Esophagus muscularis mucosa (tissue), 4 donors: Measurements from ENCODE around the gene NOD1. TPM values are rescaled to one million over a fixed set of nuclear protein-coding genes. Genes with fewer than 3 reads are reported as not detected.

Experiments
- DNase-seq: peaks from one replicate; pipeline ENCODE4 v3.0.0-alpha.2; 2017; ENCODE audit errors: extremely low spot score
- H3K27ac ChIP-seq, 4 donors: fragments of 200-600 bp; sonication (generic); replicated peaks in 1 of 4; 1 replicate in 3 of 4; 2 replicates in 1 of 4; pipeline ENCODE4 v1.5.1; 2016 to 2019; ENCODE audit warnings: mild to moderate bottlenecking in 1 of 4
- H3K27me3 ChIP-seq, 4 donors: fragments of 200-600 bp; sonication (generic); one replicate each; pipeline versions ENCODE4 v1.5.1 to v1.6.0; 2016 to 2019
- H3K36me3 ChIP-seq, 4 donors: fragments of 200-600 bp; sonication (generic); one replicate each; pipeline ENCODE4 v1.5.1; 2016 to 2019
- H3K4me1 ChIP-seq, 4 donors: fragments of 200-600 bp; sonication (generic); one replicate each; pipeline ENCODE4 v1.5.1; 2016 to 2019
- H3K4me3 ChIP-seq, 4 donors: fragments of 200-600 bp; sonication (generic); 1 replicate in 2 of 4; 2 replicates in 2 of 4; pipeline ENCODE4 v1.5.1; 2016 to 2019; ENCODE audit warnings: mild to moderate bottlenecking in 4 of 4, moderate library complexity in 1 of 4
- H3K9me3 ChIP-seq, 4 donors: fragments of 200-600 bp; sonication (generic); 1 replicate in 3 of 4; 2 replicates in 1 of 4; pipeline ENCODE4 v1.5.1; 2016 to 2019
- CTCF ChIP-seq, 3 experiments: fragments of 200-600 bp in 2 of 3; fragments of 450-650 bp in 1 of 3; sonication (generic) in 2 of 3; IDR thresholded peaks; one replicate each; pipeline ENCODE4 v1.5.1; 2017 to 2019; ENCODE audit warnings: antibody characterized with exemption in 3 of 3, mild to moderate bottlenecking in 2 of 3, moderate library complexity in 1 of 3
- EP300 ChIP-seq: sonication (generic); formaldehyde crosslinking; IDR thresholded peaks from one replicate; pipeline ENCODE4 v1.6.1; 2017; ENCODE audit warnings: antibody characterized with exemption
- POLR2A ChIP-seq: fragments of 450-650 bp; IDR thresholded peaks from one replicate; pipeline ENCODE4 v1.6.1; 2017; ENCODE audit warnings: antibody characterized with exemption, moderate library complexity, mild to moderate bottlenecking, low read depth
- POLR2AphosphoS5 ChIP-seq, 2 donors: sonication (generic); formaldehyde crosslinking; IDR thresholded peaks; one replicate each; pipeline ENCODE4 v1.6.1; 2017; ENCODE audit warnings: antibody characterized with exemption in 2 of 2
- WGBS: methylation state at CpG from one replicate; pipeline ENCODE4 v1.1.5; 2018; 5-methylcytosine and 5-hydroxymethylcytosine counted together
- intact Hi-C: fragments of 100-400 bp; cut with DNase I; formaldehyde crosslinking; loops from one replicate; pipeline ENCODE4 v1.15.1; 2023
- total RNA-seq, 4 donors: library from RNA; depleted of rRNA; stranded (reverse); fragments of >200 nt; gene quantifications; one replicate each; pipeline versions ENCODE4 v1.1.0 to v1.2.1, GENCODE V29; 2016

NOD1 gene
- total RNA-seq, 4 donors from 2014 or later = 11.6 to 22.0 (median 13.0) TPM

- WGBS = 92% methylated on average over 21 of the region's 29 CpGs
- Histone ChIP-seq H3K36me3 (peaks cover 48 to 97% (median 88%) of the 10 kb centered on the region in 4 donors), H3K27me3 (no peaks in the 10 kb centered on the region), H3K27ac (no peak overlapping the region), H3K9me3 (no peaks in the 10 kb centered on the region), H3K4me1 (peaks cover 12 to 37% (median 23%) of the 10 kb centered on the region in 4 donors), H3K4me3 (no peak overlapping the region)
- intact Hi-C loops = no loop called here
- no peak for TF ChIP-seq POLR2A
- no peak for TF ChIP-seq EP300
- TF ChIP-seq POLR2AphosphoS5 (IDR thresholded peaks at IDR 0.05) = no peak
- TF ChIP-seq CTCF (IDR thresholded peaks at IDR 0.05) = no peak
- no peak for DNase-seq
These were observed 26.9 kb downstream of the NOD1 start for GRCh38 chr7:30451539-30452279.

GRCh38 chr7:30450983-30451497 lies 27.5 kb downstream of the NOD1 start:
- Histone ChIP-seq H3K4me3 (no peak overlapping the region), H3K27me3 (no peaks in the 10 kb centered on the region), H3K4me1 (peaks cover 12 to 37% (median 23%) of the 10 kb centered on the region in 4 donors), H3K9me3 (no peaks in the 10 kb centered on the region), H3K27ac (no peak overlapping the region), H3K36me3 (peaks cover 46 to 97% (median 88%) of the 10 kb centered on the region in 4 donors)
- no peak for DNase-seq
- TF ChIP-seq POLR2A (no peak), POLR2AphosphoS5 (IDR thresholded peaks at IDR 0.05) (no peak)
- 97% methylated on average over 13 of the region's 22 CpGs for WGBS
- intact Hi-C loops = no loop called here

GRCh38 chr7:30450240-30450982 lies 28.2 kb downstream of the NOD1 start:
- no peaks in the 10 kb centered on the region for H3K27me3 ChIP-seq
- no peak for DNase-seq
- no peak overlapping the region for H3K4me3 ChIP-seq
- no peak for TF ChIP-seq POLR2A
- TF ChIP-seq POLR2AphosphoS5 (IDR thresholded peaks at IDR 0.05) = no peak
- TF ChIP-seq CTCF (IDR thresholded peaks at IDR 0.05) = no peak
- no peak for TF ChIP-seq EP300
- peak overlapping the region in 1 of 4 donors; percentile 50 for H3K27ac ChIP-seq
- peaks cover 12 to 37% (median 23%) of the 10 kb centered on the region in 4 donors for H3K4me1 ChIP-seq
- 64% methylated on average over 6 of the region's 6 CpGs for WGBS
- H3K36me3 ChIP-seq = peaks cover 39 to 96% (median 86%) of the 10 kb centered on the region in 4 donors
- intact Hi-C loops = no loop called here
- no peaks in the 10 kb centered on the region for H3K9me3 ChIP-seq

GRCh38 chr7:30448461-30449189 lies 30.0 kb downstream of the NOD1 start:
- Histone ChIP-seq H3K27me3 (no peaks in the 10 kb centered on the region), H3K9me3 (no peaks in the 10 kb centered on the region), H3K27ac (peak overlapping the region in 1 of 4 donors; percentile 50), H3K36me3 (peaks cover 34 to 85% (median 69%) of the 10 kb centered on the region in 4 donors), H3K4me3 (no peak overlapping the region), H3K4me1 (peaks cover 12 to 31% (median 21%) of the 10 kb centered on the region in 4 donors)
- intact Hi-C loops = no loop called here
- DNase-seq = no peak
- TF ChIP-seq CTCF (IDR thresholded peaks at IDR 0.05) (no peak), POLR2AphosphoS5 (IDR thresholded peaks at IDR 0.05) (peak in 1 of 2 donors; percentile 28)
- WGBS = 72% methylated on average over 10 of the region's 10 CpGs

GRCh38 chr7:30447466-30447865 lies 31.1 kb downstream of the NOD1 start:
- intact Hi-C loops = no loop called here
- DNase-seq = no peak
- H3K27ac ChIP-seq = no peak overlapping the region
- no peaks in the 10 kb centered on the region for H3K9me3 ChIP-seq
- no peak overlapping the region for H3K4me3 ChIP-seq
- H3K4me1 ChIP-seq = peaks cover 12 to 28% (median 21%) of the 10 kb centered on the region in 4 donors
- H3K27me3 ChIP-seq = no peaks in the 10 kb centered on the region
- H3K36me3 ChIP-seq = peaks cover 27 to 74% (median 58%) of the 10 kb centered on the region in 4 donors
- 94% methylated on average over 8 of the region's 8 CpGs for WGBS
- no peak for TF ChIP-seq POLR2AphosphoS5 (IDR thresholded peaks at IDR 0.05)
- TF ChIP-seq CTCF (IDR thresholded peaks at IDR 0.05) = no peak
- TF ChIP-seq POLR2A = no peak
- TF ChIP-seq EP300 = no peak
